Spleen (tissue), 7 donors: ENCODE data around the gene PLXND1.

Experiments used
- CTCF ChIP-seq, 11 experiments: fragments of 200-600 bp in 7 of 11; fragments of 450-650 bp in 4 of 11; sonication (generic) in 4 of 11; IDR thresholded peaks in 8 of 11; conservative IDR thresholded peaks in 3 of 11; 1 replicate in 7 of 11; 2 replicates in 4 of 11; pipeline versions ENCODE4 v1.4.0 to v1.8.0; 2016 to 2021; ENCODE audit warnings: antibody characterized with exemption in 11 of 11, inconsistent platforms in 4 of 11, mild to moderate bottlenecking in 1 of 11
- POLR2A ChIP-seq, 3 donors: fragments of 450-650 bp; IDR thresholded peaks; one replicate each; pipeline ENCODE4 v1.5.1; 2017; ENCODE audit warnings: antibody characterized with exemption in 3 of 3, mild to moderate bottlenecking in 1 of 3
- POLR2AphosphoS5 ChIP-seq, 3 donors: sonication (generic); formaldehyde crosslinking; IDR thresholded peaks; one replicate each; pipeline ENCODE4 v1.5.1; 2017; ENCODE audit warnings: antibody characterized with exemption in 3 of 3
- donor health status: DM: no; HTN: no; CAD: no; lungs with moderate emphysema.
- donor health status: DM: no; HTN: no; CAD: no.
- donor health status: DM: no; HTN: no; CAD: no.

- TF ChIP-seq POLR2A (IDR thresholded peaks at IDR 0.05) (no peak), CTCF (IDR thresholded peaks at IDR 0.05 in 8 of 11, conservative IDR thresholded peaks at IDR 0.05 in 3 of 11) (no peak), POLR2AphosphoS5 (IDR thresholded peaks at IDR 0.05) (no peak)
Observed at GRCh38 chr3:129534428-129535027, 71.9 kb downstream of the PLXND1 start.
